HG03159 (cell line): ENCODE results near the gene ARMC9.
A peak's percentile ranks its signal among the peaks of the same experiment; 100 is the strongest.
"Not testable (repeated sequence)": the region's sequence is repeated elsewhere in the genome, so short reads cannot be mapped to it uniquely, and the experiment has no call there.

ENCODE experiments used
- ATAC-seq: cut with Tn5 transposase; IDR thresholded peaks from one replicate; pipeline ENCODE4 v1.9.1; 2021; ENCODE audit warnings: mild to moderate bottlenecking, moderate library complexity; ENCODE audit not compliant: unreplicated experiment

ARMC9 gene

GRCh38 chr2:231277962-231278361, 79.5 kb downstream of the ARMC9 start:
- ATAC-seq: no peak

DNA sequence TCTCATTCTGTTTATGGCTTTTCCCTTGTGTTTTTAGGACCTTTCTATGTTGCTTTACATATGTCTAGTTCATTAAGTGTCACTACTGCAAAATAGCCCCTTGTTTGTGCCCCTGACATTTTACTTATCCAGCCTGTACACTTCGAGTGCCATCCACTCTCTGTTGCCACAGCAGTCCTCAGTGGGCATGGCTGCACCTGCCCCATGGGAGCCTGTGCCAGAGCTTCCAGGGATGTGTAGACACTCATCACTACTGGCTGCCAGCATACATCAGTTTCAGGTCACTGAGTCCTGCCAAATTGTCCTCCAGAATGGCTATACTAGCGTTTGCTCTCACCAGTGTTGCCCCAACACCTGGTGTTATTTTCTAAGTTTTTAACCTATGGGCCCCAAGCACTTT, 80.4 kb downstream of the ARMC9 start:
- ATAC-seq: no peak

- no peak for ATAC-seq
Measured at GRCh38 chr2:231280846-231281245, 82.4 kb downstream of the ARMC9 start.

GRCh38 chr2:231284296-231284695, 85.9 kb downstream of the ARMC9 start:
- no peak for ATAC-seq

GRCh38 chr2:231286964-231287363, 88.5 kb downstream of the ARMC9 start:
- no peak for ATAC-seq

DNA sequence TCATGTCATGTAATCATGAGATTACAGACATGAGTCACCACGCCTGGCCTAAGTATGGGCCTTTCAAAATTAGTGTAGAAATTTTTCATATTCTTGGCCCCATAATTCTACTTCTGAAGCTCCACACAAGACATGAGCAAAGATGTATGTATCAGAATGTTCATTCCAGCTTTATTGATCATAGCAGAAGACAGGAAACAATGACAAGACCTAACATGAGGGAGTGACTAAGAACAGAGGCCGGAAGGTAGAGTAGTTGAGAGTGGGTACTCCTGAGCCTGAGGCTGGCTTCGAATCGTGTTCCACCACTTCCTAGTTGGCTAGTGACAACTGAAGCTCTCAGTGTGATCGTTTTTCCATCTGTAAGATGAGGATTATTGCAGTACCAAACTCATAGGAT, 89.3 kb downstream of the ARMC9 start:
- ATAC-seq: no peak

DNA sequence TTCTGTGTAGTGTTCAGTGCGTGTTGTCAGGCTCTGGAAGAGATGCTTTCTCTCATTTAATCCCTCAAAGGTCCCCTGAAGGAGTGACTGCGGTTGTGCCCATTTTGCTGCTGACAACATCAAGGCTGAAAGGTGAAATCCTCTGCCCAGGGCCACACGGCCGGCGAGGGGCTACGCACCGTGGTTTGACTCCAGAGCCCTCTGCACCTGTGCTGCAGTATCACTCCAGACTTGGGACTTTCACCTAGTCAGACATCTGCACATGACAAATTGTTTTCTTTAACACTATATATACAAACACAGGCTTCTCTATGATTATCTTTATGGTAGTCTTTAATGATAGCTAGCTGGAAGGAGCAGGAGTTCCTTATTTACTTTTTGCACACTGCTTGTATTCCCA, 90.2 kb downstream of the ARMC9 start:
- ATAC-seq: no peak

DNA sequence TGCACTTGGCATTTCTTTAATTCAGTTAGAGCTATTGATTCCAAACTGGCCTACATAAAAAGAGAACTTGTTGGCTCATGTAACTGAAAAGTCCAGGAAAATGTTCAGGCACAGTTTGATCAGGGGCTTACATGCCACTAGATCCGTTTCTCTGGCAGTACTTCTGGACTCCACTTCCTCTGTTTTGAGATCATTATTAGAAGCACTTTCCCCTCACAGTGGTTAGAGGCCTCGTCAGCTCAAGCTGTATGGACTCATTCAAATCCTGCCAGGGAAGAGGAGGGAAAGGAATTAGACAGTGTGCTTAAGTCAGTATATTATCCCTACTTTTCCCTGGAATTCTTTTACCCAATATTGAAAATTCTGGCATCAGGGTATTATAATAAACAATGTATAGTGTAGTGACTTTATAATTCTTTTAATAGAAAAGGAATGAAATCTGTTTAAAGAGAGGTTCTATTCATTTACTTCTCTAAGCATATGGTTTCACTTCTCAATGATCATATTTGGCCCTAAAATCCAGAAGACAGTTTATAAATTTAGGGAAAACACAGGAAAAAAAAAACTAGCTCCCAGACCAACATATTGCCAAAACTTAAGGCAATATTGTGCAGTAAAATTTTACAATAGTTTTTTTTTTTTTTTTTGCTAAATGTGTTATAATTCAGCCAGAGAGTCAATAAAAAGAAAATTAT, 92.0 kb downstream of the ARMC9 start:
- no peak for ATAC-seq

DNA sequence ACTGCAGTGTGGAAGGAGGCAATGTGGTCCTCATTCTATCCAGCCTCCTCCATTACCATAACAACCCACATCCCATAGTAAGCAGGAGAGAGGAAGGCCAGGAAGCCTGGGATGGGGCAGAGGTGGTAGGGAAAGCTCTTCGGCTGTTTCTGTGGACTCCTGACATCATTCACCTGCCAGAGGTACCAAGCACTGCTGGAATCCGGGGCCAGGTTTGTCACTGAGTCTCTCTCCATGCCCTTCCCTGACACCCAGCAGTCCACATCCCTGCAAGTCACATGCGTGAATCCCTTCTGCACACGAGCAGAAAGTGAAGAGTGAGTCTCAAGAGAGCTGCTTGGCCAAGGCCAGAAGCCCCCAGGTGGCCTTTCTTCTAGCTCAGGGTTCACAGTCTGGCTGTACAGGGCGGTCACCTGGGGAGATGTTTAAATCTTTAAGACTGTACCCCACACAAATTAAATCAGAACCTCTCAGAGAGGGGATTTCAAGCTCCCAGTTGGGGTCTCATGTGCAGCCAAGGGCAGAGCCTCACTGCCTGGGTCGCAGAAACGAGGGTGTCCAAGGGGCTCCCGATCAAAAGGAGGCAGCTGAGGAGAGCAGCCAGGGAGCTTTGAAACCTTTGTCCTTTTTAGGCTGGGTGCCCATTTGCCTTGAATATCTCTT, 94.2 kb downstream of the ARMC9 start:
- ATAC-seq: no peak

DNA sequence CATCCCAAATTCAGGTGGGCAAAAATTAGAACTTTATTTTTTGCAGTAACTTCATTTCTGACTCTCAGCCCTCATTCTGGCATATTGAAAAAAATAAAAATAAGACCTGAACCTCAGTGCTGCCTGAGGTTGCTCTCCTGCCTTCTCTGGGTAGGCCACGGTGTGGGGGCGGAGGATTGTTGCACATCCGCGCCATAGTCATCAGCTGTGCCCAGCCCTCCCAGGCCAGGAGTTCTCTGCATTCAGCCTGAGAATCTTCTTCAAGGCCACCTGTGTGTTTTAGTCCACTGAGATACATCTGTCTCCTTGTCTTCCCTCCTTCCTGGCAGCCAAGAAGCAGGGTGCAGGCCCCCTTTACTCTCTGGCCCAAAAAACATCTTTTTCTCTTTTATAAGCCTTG, 94.7 kb downstream of the ARMC9 start:
- no peak for ATAC-seq

GRCh38 chr2:231294116-231294515, 95.7 kb downstream of the ARMC9 start:
- ATAC-seq: no peak

DNA sequence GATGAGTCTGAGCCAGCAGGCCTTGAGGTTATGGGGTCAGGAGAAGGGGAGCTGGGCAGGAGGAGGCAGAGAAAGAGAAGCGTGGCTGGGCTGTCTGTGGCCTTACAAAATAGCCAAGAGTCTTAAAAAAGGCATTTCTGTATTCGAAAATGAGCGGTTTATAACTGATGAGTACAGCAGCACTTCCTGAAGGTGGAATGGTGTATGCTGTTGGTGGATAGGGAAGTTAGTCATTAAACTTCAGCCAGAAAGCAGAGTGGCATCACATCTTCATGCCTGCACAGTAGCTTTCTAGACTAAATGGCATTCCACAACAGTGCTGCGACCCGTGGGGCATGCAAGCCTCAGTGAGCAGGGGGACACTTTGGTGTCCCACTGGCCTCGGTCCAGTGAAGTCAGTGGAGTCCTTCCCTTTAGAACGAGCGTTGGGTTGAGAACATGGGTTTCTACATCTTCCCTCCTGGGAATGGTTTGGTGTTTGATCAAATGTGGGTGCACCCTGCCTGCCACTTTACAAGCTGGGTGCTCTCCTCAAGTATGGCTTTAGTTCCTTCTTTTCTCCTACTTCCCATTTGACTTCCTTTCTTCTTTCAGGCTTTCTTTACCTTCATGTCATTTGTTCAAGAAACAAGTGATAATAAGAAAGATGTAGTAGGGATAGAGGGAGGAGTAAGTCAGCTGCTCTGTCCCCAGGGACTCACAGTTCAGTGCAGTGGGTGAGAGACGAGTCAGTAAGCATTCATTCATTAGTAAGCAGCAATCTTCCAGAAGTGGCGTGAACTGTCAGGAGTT, 96.3 kb downstream of the ARMC9 start:
- ATAC-seq: no peak

DNA sequence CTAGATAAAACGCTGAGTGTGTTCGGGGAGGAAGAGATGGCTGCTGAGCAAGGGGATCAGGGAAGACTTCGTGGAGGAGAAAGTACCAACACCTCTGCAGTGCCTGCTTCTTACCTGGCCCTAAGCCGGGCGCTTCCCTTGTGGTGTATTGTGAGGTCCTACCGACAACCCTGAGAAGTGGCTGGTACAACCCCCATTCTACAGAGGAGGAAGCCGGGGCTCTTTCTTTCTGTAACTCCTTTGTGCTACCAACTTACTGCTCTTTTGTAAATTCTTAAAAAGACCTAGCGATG, 96.9 kb downstream of the ARMC9 start:
- no peak for ATAC-seq

DNA sequence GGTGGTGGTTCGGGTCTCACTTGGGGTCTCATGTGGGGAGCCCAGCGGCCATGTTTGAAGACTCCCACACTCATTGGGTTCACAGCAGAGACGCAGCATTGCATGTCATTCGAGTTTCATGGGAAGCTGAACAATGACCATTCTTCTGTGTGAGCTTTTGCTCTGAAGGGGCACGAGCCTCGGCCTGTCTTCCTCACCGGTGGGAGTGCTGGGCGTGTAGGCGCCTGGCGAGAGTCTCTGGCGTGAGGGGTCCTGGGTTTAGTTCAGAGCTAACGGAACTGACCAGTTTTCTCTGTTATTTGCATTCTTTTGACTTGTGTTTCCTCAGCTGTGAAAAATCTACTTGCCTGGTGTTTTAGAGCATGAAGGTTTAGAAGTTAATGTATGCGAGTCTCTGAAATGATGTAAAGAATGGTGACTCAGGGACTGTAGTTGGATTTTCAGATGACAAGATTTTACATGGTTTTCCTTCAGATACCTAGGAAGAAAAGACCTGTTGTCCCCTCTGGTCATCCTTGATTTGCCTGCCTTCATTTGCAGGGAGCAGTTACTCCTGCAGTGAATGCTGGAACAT, 98.1 kb downstream of the ARMC9 start:
- no peak for ATAC-seq

- ATAC-seq: peak; percentile 73
Measured at GRCh38 chr2:231297108-231297908, 98.9 kb downstream of the ARMC9 start.

GRCh38 chr2:231298091-231298490, 99.7 kb downstream of the ARMC9 start:
- no peak for ATAC-seq

DNA sequence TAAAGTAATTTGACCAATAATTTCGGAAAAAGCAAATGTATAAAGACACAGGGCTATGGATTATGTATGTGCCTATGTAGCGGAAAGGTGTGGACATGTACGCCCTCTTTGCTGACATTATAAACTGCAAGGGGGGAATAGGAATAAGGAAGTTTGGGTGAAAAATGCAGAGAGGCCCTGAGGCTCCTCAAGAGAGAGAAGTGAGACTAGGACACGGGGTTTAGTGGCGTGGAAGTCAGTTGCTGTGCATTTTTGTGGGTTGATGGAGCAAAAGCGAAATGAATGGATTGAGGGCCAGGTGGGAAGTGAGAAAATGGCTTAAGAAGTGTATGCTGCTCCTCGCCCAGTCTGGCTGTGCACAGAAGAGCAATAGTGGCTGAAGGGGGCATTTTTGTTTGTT, 100.8 kb downstream of the ARMC9 start:
- ATAC-seq: no peak

DNA sequence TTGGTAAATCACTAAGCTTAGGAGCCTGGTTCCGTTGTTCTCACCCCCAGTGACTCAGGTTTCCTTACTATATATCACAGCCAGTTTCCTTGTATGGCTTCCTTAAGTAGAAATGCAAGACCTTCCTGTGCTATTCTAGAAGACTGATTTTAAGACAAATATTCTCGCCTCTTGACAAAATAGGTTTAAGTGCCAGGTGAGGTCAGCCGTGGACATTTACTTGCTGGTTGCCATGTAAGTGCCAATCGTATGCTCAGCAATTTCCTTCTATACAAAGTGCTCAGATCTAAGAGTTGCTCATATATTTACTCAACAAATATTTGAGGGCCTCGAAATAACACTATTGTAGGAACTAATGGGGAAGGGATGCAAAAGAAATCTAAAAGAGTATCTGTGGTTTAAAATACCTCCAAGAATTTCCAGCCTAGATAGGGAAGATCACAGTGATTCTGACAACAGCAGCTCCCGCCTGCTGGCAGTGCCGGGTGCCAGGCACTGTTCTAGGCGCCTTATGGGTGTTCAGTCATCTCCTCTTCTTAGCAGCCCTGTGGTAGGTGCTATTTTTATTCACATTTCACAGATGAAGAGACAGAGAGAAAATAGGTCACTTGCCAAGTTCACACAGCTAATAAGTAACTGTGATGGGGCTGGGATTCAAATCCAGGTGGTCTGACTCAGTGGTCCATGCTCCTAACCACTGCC, 101.7 kb downstream of the ARMC9 start:
- ATAC-seq: no peak

- ATAC-seq: no peak
Measured at GRCh38 chr2:231300722-231301076, 102.3 kb downstream of the ARMC9 start.

GRCh38 chr2:231304259-231304658, 105.8 kb downstream of the ARMC9 start:
- not testable (repeated sequence) for ATAC-seq

DNA sequence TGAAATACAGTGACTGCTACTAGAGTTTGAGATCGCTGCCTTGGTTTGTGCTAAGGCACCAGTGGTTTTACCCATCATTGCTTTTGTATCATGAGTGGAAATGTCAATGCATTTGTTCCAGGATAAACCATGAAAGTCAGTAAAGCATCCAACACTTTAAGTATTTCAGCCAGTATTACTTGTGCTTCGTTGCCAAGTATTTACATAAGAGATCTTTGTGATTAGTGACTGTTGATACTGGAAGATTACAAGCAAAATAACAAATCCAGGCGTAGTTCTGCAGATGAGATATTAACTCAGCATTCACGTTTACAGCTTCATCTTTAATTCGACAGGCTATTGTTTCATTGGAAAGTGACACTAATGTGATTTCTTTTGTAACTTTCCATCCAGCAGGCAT, 106.8 kb downstream of the ARMC9 start:
- ATAC-seq: no peak
